HCT116 (cell line): ENCODE results near the gene RNF11. TPM values are rescaled to one million over a fixed set of nuclear protein-coding genes. Genes with fewer than 3 reads are reported as not detected.
A peak's percentile ranks its signal among the peaks of the same experiment; 100 is the strongest.
"Not testable (repeated sequence)": the region's sequence is repeated elsewhere in the genome, so short reads cannot be mapped to it uniquely, and the experiment has no call there.

ENCODE experiments used
- ATAC-seq: fragments of 200-7000 bp; cut with Tn5 transposase; 2 replicates; pipeline ENCODE4 v1.9.1; 2020; ENCODE audit warnings: mild to moderate bottlenecking, moderate library complexity
- BruUV-seq: library from RNA; stranded (reverse); fragments of 400-500 nt; replicated peaks from 2 replicates; lab custom pipeline; 2021; lab: Mats Ljungman, UMichigan
- CTCF ChIA-PET: fragments of 300-600 bp; sonication (Branson Sonifier 250); formaldehyde crosslinking; loops from one replicate; lab custom pipeline; 2021; ENCODE audit warnings: antibody characterized with exemption; lab: Charles Lee
- POLR2A ChIA-PET: fragments of 300-600, 350-600 bp; sonication (Branson Sonifier 250); formaldehyde crosslinking; loops from one replicate; lab custom pipeline; 2021; ENCODE audit warnings: antibody characterized with exemption; lab: Charles Lee
- RAD21 ChIA-PET, 2 experiments: fragments of 300-600 bp; sonication (Branson Sonifier 250); formaldehyde crosslinking; loops; one replicate each; lab custom pipeline; 2023; ENCODE audit warnings: low total read pairs in 2 of 2; ENCODE audit not compliant: uncharacterized antibody in 2 of 2, unreplicated experiment in 2 of 2, low non-redundant PET in 1 of 2; lab: Charles Lee
- DNase-seq: peaks from one replicate; pipeline ENCODE4 v3.0.0-alpha.2; 2010; ENCODE audit warnings: low read depth, low spot score
- H2AFZ ChIP-seq: fragments of 200-600 bp; shearing (Covaris generic), sonication (generic); 2 replicates; pipeline ENCODE4 v1.6.1; 2017; ENCODE audit warnings: low read depth, mixed run types, mixed read lengths, antibody characterized with exemption, low read length; ENCODE audit not compliant: poor library complexity, severe bottlenecking
- H3K27ac ChIP-seq: 2 replicates; pipeline ENCODE4 v1.5.1; 2012; ENCODE audit warnings: low read depth, low read length
- H3K27me3 ChIP-seq: fragments of 200-600 bp; sonication (generic); 2 replicates; pipeline ENCODE4 v1.6.1; 2016; ENCODE audit warnings: mixed run types, low read length, mixed read lengths; ENCODE audit not compliant: insufficient read depth
- H3K36me3 ChIP-seq, 2 experiments: fragments of 200-500 bp in 1 of 2; fragments of 200-600 bp in 1 of 2; sonication (Bioruptor generic) in 1 of 2; sonication (generic) in 1 of 2; 2 replicates each; pipeline versions ENCODE4 v1.5.1 to v1.6.1; 2014 to 2016; ENCODE audit warnings: low read length in 2 of 2, inconsistent platforms in 1 of 2, mixed read lengths in 1 of 2, mixed run types in 1 of 2; ENCODE audit not compliant: insufficient read depth in 2 of 2, control insufficient read depth in 1 of 2
- H3K4me1 ChIP-seq, 2 experiments: fragments of 200-600 bp in 1 of 2; sonication (generic) in 1 of 2; 2 replicates each; pipeline versions ENCODE4 v1.5.1 to v1.6.1; 2012 to 2017; ENCODE audit warnings: low read length in 2 of 2, inconsistent platforms in 1 of 2, mild to moderate bottlenecking in 1 of 2, mixed read lengths in 1 of 2, mixed run types in 1 of 2, moderate library complexity in 1 of 2; ENCODE audit not compliant: insufficient read depth in 2 of 2, control insufficient read depth in 1 of 2
- H3K4me2 ChIP-seq: fragments of 200-600 bp; sonication (generic); 2 replicates; pipeline ENCODE4 v1.6.1; 2017; ENCODE audit warnings: mixed run types, low read length, mixed read lengths
- H3K4me3 ChIP-seq, 2 experiments: fragments of 200-600 bp in 1 of 2; sonication (generic) in 1 of 2; replicated peaks in 1 of 2; 2 replicates each; pipeline ENCODE4 v1.5.1; 2011 to 2016; ENCODE audit warnings: low read length in 2 of 2, control low read depth in 1 of 2, low read depth in 1 of 2, mild to moderate bottlenecking in 1 of 2, mixed read lengths in 1 of 2, mixed run types in 1 of 2
- H3K79me2 ChIP-seq: fragments of 200-600 bp; sonication (generic); 2 replicates; pipeline ENCODE4 v1.6.1; 2017; ENCODE audit warnings: mild to moderate bottlenecking, mixed run types, low read length, moderate library complexity, mixed read lengths; ENCODE audit not compliant: insufficient read depth
- H3K9ac ChIP-seq: fragments of 200-600 bp; sonication (generic); 2 replicates; pipeline ENCODE4 v1.6.1; 2016; ENCODE audit warnings: low read length, mixed read lengths
- H3K9me2 ChIP-seq: fragments of 200-600 bp; sonication (generic), shearing (Covaris generic); 2 replicates; pipeline ENCODE4 v1.6.1; 2017; ENCODE audit warnings: mixed run types, mild to moderate bottlenecking, moderate library complexity; ENCODE audit not compliant: insufficient read depth
- H3K9me3 ChIP-seq, 2 experiments: fragments of 200-500 bp in 1 of 2; fragments of 200-600 bp in 1 of 2; sonication (Bioruptor generic) in 1 of 2; sonication (generic) in 1 of 2; 2 replicates each; pipeline ENCODE4 v1.6.1; 2014 to 2017; ENCODE audit warnings: low read length in 2 of 2, mixed read lengths in 2 of 2, inconsistent platforms in 1 of 2, low read depth in 1 of 2, mild to moderate bottlenecking in 1 of 2, mixed run types in 1 of 2, moderate library complexity in 1 of 2; ENCODE audit not compliant: control insufficient read depth in 1 of 2, insufficient read depth in 1 of 2
- H4K20me1 ChIP-seq: fragments of 200-600 bp; sonication (generic), shearing (Covaris generic); 2 replicates; pipeline ENCODE4 v1.6.1; 2017; ENCODE audit warnings: mixed run types, mild to moderate bottlenecking, moderate library complexity; ENCODE audit not compliant: insufficient read depth
- CEBPB ChIP-seq: IDR thresholded peaks from 2 replicates; pipeline ENCODE4 v1.6.1; 2012; ENCODE audit warnings: low read depth
- EGR1 ChIP-seq: IDR thresholded peaks from 2 replicates; pipeline ENCODE4 v1.6.1; 2012; ENCODE audit warnings: low read depth
- ELF1 ChIP-seq: IDR thresholded peaks from 2 replicates; pipeline ENCODE4 v1.6.1; 2012; ENCODE audit warnings: low read depth, borderline replicate concordance
- FOSL1 ChIP-seq: IDR thresholded peaks from 2 replicates; pipeline ENCODE4 v1.6.1; 2012; ENCODE audit warnings: low read depth
- JUND ChIP-seq: IDR thresholded peaks from 2 replicates; pipeline ENCODE4 v1.6.1; 2012
- POLR2AphosphoS5 ChIP-seq: IDR thresholded peaks from 2 replicates; pipeline ENCODE4 v1.6.1; 2011; ENCODE audit warnings: mild to moderate bottlenecking, low read depth, low read length, moderate library complexity
- RAD21 ChIP-seq: IDR thresholded peaks from 2 replicates; pipeline ENCODE4 v1.6.1; 2012; ENCODE audit warnings: low read depth, mild to moderate bottlenecking
- SIN3A ChIP-seq: IDR thresholded peaks from 2 replicates; pipeline ENCODE4 v1.6.1; 2012; ENCODE audit warnings: low read depth
- TCF7L2 ChIP-seq: IDR thresholded peaks from 2 replicates; pipeline ENCODE4 v1.7.0; 2011; ENCODE audit warnings: borderline replicate concordance, inconsistent platforms; ENCODE audit not compliant: insufficient read depth, insufficient read length; ENCODE audit errors: extremely low read depth
- YY1 ChIP-seq: IDR thresholded peaks from 2 replicates; pipeline ENCODE4 v1.6.1; 2011; ENCODE audit warnings: low read length, low read depth, moderate library complexity, mild to moderate bottlenecking; ENCODE audit not compliant: insufficient replicate concordance; ENCODE audit errors: extremely low read depth
- ZNF274 ChIP-seq: fragments of 200-500 bp; sonication (Bioruptor generic); IDR thresholded peaks from 2 replicates; pipeline ENCODE4 v1.6.1; 2014; ENCODE audit warnings: mild to moderate bottlenecking, low read depth, low read length, inconsistent platforms
- intact Hi-C: fragments of 100-400 bp; cut with micrococcal nuclease; formaldehyde crosslinking; loops from 2 replicates; pipeline ENCODE4 v1.10.0; 2022
- total RNA-seq: library from RNA; stranded (reverse); gene quantifications from one replicate; pipeline ENCODE4 v1.2.1, GENCODE V29; 2021; ENCODE audit not compliant: unreplicated experiment
- TF ChIP-seq, protein P1 (sequence below): IDR thresholded peaks from 2 replicates; pipeline ENCODE4 v1.6.1; 2011; ENCODE audit warnings: mild to moderate bottlenecking, low read length, moderate library complexity; ENCODE audit not compliant: insufficient replicate concordance; ENCODE audit errors: extremely low read depth
- TF ChIP-seq, protein P2 (sequence below): IDR thresholded peaks from 2 replicates; pipeline ENCODE4 v1.6.1; 2012; ENCODE audit warnings: low read depth

Gene RNF11
- total RNA-seq, 1 experiment from 2014 or later = 60.9 TPM

DNA sequence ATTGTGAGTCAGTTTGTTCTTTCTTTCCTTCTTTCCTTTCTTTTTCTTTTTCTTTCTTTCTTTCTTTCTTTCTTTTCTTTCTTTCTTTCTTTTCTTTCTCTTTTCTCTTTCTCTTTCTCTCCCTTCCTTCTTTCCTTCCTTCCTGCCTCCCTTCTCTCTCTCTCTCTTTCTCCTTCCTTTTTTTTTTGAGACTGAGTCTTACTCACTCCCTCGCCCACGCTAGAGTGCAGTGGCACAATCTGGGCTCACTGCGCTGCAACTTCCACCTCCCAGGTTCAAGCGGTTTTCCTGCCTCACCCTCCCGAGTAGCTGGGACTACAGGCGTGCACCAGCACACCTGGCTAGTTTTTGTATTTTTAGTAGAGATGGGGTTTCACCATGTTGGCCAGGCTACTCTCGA, 1.8 kb upstream of the RNF11 start:
- CTCF ChIA-PET = interaction anchor here (1.3 kb wide), 1 partner anchor 42 kb away, joined by 4 read pairs; no protein-coding TSS in a partner anchor
- POLR2A ChIA-PET, ATAC-seq: not testable (repeated sequence)

DNA sequence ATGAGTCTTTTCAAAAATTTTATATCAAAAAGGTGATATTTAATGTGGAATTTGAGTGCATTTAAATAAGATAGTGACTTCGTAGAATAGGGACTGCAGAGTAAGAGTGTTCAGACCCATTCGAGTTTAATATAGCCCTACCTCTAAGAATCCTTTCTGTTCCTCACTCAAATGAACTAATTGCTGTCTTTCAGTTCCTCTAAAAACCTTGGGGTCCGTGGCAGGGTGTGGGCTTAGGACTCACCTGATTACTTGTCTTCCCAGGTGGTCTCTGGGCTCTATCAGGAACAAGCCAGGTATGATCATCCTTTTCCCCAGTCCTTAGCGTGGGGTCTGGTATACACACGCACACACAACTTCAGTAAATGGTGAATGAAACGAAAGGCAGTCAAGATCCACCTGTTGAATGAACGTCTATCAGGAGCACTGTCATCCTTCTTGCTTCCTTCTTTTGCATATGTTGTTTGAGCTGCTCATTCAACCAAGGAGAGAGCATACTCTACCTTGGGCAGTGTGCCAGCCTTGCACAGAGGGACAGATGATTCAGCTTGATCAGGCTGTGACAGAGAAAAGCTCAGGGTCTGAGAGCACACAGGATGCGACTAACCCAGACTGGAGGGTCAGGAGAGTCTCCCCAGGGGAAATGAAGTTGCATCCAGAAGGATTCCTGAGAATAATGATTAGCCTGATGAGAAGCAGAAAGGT, 1.2 kb upstream of the RNF11 start:
- POLR2A ChIA-PET = interaction anchor here (1.1 kb wide), 1 partner anchor 8 kb away, joined by 3 read pairs; no protein-coding TSS in a partner anchor
- Histone ChIP-seq H3K27ac (no peak overlapping the region), H3K27me3 (no peaks in the 10 kb centered on the region), H3K4me2 (peak overlapping the region; percentile 92), H3K36me3 (no peaks in the 10 kb centered on the region), H4K20me1 (peaks cover 4% of the 10 kb centered on the region; the same call in 1 of the 2 replicates), H3K9me3 (no peaks in the 10 kb centered on the region), H3K4me3 (peak overlapping the region in 1 of 2 experiments; percentile 97; a peak in 2 of 4 replicates), H3K9ac (peak overlapping the region; percentile 96), H2AFZ (peak overlapping the region; percentile 81), H3K4me1 (peaks cover 15 to 33% of the 10 kb centered on the region in 2 experiments), H3K79me2 (peaks cover 35% of the 10 kb centered on the region), H3K9me2 (no peaks in the 10 kb centered on the region)
- no TSS peak for BruUV-seq
- DNase-seq (no peak), ATAC-seq (no peak)
- TF ChIP-seq ELF1 = no peak
- TF ChIP-seq RAD21 = no peak
- no peak for TF ChIP-seq YY1
- TF ChIP-seq FOSL1 = no peak
- TF ChIP-seq EGR1 = no peak
- TF ChIP-seq, protein P1, sequence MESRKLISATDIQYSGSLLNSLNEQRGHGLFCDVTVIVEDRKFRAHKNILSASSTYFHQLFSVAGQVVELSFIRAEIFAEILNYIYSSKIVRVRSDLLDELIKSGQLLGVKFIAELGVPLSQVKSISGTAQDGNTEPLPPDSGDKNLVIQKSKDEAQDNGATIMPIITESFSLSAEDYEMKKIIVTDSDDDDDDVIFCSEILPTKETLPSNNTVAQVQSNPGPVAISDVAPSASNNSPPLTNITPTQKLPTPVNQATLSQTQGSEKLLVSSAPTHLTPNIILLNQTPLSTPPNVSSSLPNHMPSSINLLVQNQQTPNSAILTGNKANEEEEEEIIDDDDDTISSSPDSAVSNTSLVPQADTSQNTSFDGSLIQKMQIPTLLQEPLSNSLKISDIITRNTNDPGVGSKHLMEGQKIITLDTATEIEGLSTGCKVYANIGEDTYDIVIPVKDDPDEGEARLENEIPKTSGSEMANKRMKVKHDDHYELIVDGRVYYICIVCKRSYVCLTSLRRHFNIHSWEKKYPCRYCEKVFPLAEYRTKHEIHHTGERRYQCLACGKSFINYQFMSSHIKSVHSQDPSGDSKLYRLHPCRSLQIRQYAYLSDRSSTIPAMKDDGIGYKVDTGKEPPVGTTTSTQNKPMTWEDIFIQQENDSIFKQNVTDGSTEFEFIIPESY = no peak
- TF ChIP-seq POLR2AphosphoS5 = no peak
- TF ChIP-seq CEBPB = no peak
- TF ChIP-seq, protein P2, sequence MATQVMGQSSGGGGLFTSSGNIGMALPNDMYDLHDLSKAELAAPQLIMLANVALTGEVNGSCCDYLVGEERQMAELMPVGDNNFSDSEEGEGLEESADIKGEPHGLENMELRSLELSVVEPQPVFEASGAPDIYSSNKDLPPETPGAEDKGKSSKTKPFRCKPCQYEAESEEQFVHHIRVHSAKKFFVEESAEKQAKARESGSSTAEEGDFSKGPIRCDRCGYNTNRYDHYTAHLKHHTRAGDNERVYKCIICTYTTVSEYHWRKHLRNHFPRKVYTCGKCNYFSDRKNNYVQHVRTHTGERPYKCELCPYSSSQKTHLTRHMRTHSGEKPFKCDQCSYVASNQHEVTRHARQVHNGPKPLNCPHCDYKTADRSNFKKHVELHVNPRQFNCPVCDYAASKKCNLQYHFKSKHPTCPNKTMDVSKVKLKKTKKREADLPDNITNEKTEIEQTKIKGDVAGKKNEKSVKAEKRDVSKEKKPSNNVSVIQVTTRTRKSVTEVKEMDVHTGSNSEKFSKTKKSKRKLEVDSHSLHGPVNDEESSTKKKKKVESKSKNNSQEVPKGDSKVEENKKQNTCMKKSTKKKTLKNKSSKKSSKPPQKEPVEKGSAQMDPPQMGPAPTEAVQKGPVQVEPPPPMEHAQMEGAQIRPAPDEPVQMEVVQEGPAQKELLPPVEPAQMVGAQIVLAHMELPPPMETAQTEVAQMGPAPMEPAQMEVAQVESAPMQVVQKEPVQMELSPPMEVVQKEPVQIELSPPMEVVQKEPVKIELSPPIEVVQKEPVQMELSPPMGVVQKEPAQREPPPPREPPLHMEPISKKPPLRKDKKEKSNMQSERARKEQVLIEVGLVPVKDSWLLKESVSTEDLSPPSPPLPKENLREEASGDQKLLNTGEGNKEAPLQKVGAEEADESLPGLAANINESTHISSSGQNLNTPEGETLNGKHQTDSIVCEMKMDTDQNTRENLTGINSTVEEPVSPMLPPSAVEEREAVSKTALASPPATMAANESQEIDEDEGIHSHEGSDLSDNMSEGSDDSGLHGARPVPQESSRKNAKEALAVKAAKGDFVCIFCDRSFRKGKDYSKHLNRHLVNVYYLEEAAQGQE = no peak
- no peak for TF ChIP-seq JUND
- no peak for TF ChIP-seq SIN3A
- no peak for TF ChIP-seq TCF7L2
- no peak for TF ChIP-seq ZNF274
- RAD21 ChIA-PET = no interaction called here
- intact Hi-C loops = no loop called here
- CTCF ChIA-PET = interaction anchor here (1.4 kb wide), 1 partner anchor 43 kb away, joined by 5 read pairs; no protein-coding TSS in a partner anchor

More for the DNA sequence above, 1.8 kb upstream of the RNF11 start:
- H4K20me1 ChIP-seq, H3K27me3 ChIP-seq, H3K9me2 ChIP-seq, H3K36me3 ChIP-seq, H3K27ac ChIP-seq, intact Hi-C loops, H3K9ac ChIP-seq, DNase-seq, H2AFZ ChIP-seq, BruUV-seq, H3K9me3 ChIP-seq, RAD21 ChIA-PET, H3K4me3 ChIP-seq: not testable (repeated sequence)
- Histone ChIP-seq H3K79me2 (peaks cover 29% of the 10 kb centered on the region), H3K4me2 (peak overlapping the region; percentile 92; the same call in 1 of the 2 replicates), H3K4me1 (peaks cover 15 to 33% of the 10 kb centered on the region in 2 experiments)
- peak; percentile 42; the same call in 1 of the 2 replicates for TF ChIP-seq EGR1
